EH (cell line): Measurements from ENCODE around the gene SLC25A33.
"Not testable (repeated sequence)": the region's sequence is repeated elsewhere in the genome, so short reads cannot be mapped to it uniquely, and the experiment has no call there.

ENCODE experiments used
- DNase-seq: peaks from one replicate; pipeline ENCODE4 v3.0.0-alpha.2; 2015; ENCODE audit warnings: low read depth

SLC25A33 gene

DNA sequence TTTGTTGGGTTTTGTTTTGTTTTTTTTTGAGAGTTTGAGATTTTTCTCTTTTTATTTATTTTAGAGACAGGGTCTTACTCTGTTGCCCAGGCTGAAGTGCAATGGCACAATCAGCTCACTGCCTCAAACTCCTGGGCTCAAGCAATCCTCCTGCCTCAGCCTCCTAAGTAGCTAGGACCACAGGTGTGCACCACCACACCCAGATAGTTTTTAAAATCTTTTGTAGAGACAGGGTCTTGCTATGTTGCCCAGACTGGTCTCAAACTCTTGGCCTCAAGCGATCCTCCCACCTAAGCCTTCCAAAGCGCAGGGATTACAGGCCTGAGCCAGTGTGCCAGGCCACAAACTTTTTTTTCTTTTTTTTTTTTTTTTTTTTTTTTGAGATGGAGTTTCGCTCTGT lies 85.8 kb downstream of the SLC25A33 start:
- not testable (repeated sequence) for DNase-seq

DNA sequence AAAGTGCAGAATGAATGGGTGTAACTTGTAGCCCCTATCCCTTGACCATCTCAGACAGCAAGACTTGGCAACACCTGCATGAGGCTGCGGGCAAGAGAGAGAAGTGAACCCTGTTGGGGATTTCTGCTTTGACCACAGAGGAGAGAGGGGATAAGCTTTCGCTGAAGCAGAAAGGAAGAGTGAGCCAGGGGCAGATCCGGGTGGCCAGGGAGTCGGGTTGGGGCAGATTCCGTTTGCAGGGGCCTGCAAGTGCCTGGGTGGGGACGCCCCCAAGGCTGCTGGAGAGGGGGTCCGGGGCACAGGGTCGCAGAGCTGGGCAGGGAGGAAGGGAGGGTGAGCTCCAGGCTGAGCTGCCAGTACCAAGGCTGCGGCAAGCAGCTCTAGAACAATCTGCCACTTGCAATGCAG lies 86.9 kb downstream of the SLC25A33 start:
- no peak for DNase-seq

DNA sequence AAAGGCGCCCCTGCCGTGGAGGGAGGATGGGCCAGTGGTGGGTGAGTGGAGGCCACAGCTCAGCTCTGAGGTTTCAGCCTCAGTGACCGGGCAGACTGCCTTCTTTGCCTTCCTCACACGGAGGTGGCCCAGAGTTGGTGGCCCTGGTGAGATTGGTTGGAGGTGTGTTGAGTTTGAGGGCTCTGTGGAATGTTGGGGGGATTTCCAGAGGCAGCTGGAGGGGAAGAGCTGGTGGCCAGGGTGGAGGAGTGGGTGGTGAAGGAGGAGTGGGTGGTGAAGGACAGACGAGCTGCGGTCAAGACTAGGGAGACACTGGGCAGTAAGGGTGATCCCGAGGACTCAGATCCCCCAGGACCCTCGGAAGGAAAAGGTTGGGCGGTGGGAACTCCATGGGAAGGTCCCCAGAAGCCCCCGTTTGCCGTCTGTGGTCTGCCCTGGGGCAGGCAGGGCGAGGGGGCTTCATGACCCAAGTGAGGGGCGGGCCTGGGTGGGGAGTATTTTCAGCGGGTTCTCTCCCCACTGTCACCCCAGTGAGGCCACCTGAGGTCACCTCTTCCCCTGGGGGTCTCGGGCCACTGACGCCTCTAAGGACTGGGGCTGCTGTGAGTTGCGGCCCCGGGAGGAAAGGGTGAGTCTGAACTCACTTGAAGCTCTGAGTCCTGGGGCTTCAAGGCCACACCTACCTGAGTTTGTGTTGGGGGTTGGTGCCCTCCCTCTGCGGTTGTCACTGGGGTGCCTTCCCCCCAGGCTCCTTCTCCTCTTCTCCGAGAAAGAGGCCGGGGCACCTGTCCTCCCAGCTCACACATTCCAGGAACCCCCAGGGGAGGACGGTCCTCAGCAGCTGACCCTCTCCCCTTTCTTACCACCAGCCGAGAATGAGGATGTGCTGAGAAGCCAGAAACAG lies 89.5 kb downstream of the SLC25A33 start:
- DNase-seq, result no peak

DNA sequence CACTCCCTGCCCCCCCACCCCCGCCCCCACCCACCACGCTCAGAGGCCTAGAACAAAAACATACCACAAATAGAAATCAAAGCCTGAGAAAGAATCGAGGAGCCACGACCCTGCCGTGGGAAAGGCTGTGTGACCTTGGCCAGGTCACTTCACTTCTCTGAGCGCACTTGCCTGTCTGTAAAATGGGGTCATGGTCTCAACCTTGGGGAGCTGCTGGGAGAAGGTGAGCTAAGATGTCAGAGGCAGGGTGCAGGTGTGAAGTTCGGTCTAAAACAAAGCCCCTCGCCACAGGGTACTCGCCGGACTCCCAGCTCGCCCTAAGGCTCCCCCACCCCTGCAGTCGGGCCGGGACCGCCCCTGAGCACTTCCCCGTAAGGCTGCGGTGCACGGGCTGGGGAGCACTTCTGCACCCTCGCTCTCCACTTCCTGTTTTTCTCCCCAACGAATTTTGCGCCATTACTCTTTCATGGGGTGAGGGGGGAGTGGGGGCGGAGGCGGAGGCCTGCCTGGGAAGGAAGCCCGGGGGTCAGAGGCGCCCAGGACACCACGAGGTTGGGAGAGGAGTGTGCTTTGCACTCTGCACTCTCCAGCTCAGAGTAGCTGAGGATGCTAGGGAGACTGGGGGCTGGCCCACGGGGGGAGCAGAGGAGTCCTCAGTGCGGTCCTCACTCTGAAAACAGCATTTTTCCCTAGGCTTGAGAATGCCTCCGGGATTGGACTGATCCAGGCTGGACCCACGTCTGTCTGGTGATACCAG lies 90.4 kb downstream of the SLC25A33 start:
- DNase-seq, result no peak

DNA sequence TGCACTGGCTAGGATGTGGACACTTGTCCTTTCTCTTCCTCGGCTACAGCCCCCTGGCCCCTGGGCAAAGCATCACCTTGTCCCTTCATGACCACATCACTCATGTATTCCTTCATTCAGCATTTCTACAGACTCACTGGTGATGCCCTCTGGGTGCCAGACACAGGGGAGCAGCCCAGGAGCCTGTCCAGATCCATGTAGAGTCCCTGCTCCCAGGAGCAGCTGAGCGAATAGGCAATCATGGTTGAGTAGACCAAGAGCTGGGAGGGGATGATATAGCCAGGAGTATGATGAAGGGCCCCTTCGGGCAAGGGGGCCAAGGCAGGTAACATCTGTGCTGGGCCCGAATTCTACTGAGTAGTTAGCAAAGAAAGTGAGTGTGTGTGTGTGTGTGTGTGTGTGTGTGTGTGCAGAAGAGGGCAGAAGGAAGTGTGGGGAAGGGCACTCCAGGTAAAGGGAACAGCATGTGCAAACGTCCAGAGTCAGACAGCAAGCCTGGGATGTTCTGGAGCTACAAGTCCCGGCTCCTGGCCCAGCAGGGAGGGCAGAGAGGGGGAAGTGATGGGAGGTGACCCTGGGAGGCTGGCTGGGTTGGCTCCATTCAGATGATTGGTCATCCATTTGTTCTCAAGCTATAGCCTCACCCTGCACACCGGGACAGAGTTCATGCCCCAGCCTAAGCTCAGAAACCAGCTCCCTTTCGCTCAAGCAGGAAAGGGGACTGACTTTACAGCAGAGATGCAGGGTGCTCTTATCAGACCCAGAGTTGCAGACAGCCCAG lies 91.3 kb downstream of the SLC25A33 start:
- no peak for DNase-seq

DNA sequence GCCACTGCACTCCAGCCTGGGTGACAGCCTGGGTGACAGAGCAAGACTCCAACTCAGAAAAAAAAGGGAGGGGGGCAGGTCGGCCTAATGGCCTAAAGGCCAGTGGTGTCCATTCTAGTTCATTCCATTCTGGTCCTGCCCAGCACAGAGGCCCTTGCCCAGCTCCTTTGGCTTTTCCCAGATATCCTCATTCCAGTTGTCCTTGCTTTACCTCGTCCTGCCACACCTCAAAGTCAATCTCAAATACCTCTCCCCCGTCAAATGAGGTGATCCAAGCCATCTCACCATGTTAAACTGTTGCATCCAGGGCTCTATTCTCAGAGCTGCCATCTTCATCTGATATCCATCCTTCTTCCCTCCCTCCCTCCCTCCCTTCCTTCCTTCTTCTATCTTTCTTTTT lies 92.3 kb downstream of the SLC25A33 start:
- no peak for DNase-seq

DNA sequence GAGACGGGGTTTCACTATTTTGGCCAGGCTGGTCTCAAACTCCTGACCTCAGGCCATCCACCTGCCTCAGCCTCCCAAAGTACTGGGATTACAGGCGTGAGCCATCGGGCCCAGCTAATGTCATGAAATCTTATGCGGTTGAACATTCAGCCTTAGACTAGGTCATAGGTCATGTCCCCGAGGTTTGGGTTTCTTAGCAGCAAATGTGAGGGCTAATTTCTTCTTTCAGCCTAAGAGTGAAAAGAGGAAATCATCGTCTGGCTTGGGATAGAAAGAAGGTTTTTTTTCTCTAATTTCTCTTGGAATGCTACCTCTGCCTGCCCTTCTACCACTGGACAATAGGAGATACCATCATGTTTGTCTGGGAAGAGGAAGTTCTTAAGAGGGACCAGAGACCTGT lies 94.2 kb downstream of the SLC25A33 start:
- DNase-seq, result no peak

DNA sequence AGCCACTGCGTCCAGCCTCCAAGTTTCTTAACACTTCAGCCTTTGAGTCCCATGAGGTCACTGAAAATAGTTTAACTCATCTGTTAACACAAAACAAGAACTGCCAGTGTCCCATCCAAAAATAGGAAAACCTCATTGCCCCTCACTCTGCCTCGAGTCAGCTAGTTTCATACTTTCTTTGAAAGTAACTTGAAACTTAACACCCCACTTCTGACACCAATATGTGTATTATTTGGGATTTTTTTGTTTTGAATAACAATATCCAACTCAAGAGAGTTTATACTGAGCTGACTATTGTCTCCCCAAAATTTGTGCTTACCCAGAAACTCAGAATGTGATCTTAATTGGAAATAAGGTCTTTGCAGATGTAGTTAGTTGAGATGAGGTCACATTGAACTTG lies 95.3 kb downstream of the SLC25A33 start:
- no peak for DNase-seq
